NT2/D1 (cell line): ENCODE results near the gene HSF5.
A peak's percentile ranks its signal among the peaks of the same experiment; 100 is the strongest.

Experiments
- DNase-seq: peaks from one replicate; pipeline ENCODE4 v3.0.0-alpha.2; 2011; ENCODE audit warnings: low read depth, low spot score
- H3K27me3 ChIP-seq: 2 replicates; pipeline ENCODE4 v1.6.0; 2011; ENCODE audit warnings: mild to moderate bottlenecking; ENCODE audit not compliant: insufficient read length, insufficient read depth
- H3K36me3 ChIP-seq: 2 replicates; pipeline ENCODE4 v1.6.1; 2011; ENCODE audit warnings: mild to moderate bottlenecking, low read length, mixed read lengths; ENCODE audit not compliant: insufficient read depth, insufficient read length
- H3K4me1 ChIP-seq: 2 replicates; pipeline ENCODE4 v1.5.1; 2011; ENCODE audit not compliant: insufficient read depth, insufficient read length
- H3K4me3 ChIP-seq: 2 replicates; pipeline ENCODE4 v1.5.1; 2011; ENCODE audit warnings: low read depth; ENCODE audit not compliant: insufficient read length
- H3K9ac ChIP-seq: 2 replicates; pipeline ENCODE4 v1.6.0; 2011; ENCODE audit warnings: low read depth; ENCODE audit not compliant: insufficient read length
- H3K9me3 ChIP-seq: 2 replicates; pipeline ENCODE4 v1.5.1; 2011; ENCODE audit warnings: mild to moderate bottlenecking, low read length; ENCODE audit not compliant: insufficient read depth
- SUZ12 ChIP-seq: IDR thresholded peaks from 2 replicates; pipeline ENCODE4 v1.6.1; 2011; ENCODE audit not compliant: insufficient read length, insufficient read depth; ENCODE audit errors: extremely low read depth
- YY1 ChIP-seq: IDR thresholded peaks from 2 replicates; pipeline ENCODE4 v1.6.1; 2011; ENCODE audit not compliant: insufficient read length, insufficient read depth
- ZNF274 ChIP-seq: IDR thresholded peaks from 2 replicates; pipeline ENCODE4 v1.6.1; 2011; ENCODE audit warnings: mild to moderate bottlenecking, low read depth, low read length

HSF5 gene

GRCh38 chr17:58527306-58527705 is 39.1 kb upstream of the HSF5 start:
- no peaks in the 10 kb centered on the region for H3K9me3 ChIP-seq
- H3K4me1 ChIP-seq, result peaks cover 25% of the 10 kb centered on the region
- peaks cover 17% of the 10 kb centered on the region for H3K27me3 ChIP-seq
- DNase-seq, result no peak
- TF ChIP-seq ZNF274 (no peak), YY1 (no peak), SUZ12 (no peak)
- no peak overlapping the region for H3K4me3 ChIP-seq
- no peaks in the 10 kb centered on the region for H3K36me3 ChIP-seq
- H3K9ac ChIP-seq, result no peak overlapping the region

GRCh38 chr17:58525239-58525638 is 37.0 kb upstream of the HSF5 start:
- Histone ChIP-seq H3K4me3 (no peak overlapping the region), H3K9ac (peak overlapping the region; percentile 13), H3K9me3 (no peaks in the 10 kb centered on the region), H3K27me3 (peaks cover under 1% of the 10 kb centered on the region), H3K4me1 (peaks cover 25% of the 10 kb centered on the region), H3K36me3 (no peaks in the 10 kb centered on the region)
- no peak for TF ChIP-seq SUZ12
- no peak for TF ChIP-seq YY1
- no peak for DNase-seq

DNA sequence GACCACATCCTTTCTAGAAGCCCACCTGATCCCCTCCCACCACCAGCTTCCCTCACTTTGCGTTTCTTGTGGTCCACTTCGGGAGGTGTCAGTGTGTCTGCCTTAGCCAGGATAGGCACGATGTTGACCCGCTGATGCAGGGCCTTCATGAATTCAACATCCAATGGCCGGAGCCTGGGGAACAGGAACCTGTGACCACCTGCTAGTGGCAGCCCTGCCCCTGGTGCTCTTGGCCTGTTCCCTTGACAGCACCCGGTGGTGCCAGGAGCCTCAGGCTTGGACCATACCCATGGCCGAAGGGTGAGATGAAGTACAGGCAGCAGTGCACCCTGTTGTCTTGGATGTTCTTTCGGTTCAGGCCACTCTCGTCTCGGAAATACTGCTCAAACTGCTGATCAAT is 33.5 kb upstream of the HSF5 start:
- H3K36me3 ChIP-seq, result no peaks in the 10 kb centered on the region

GRCh38 chr17:58520843-58521430 is 32.7 kb upstream of the HSF5 start:
- peaks cover 16% of the 10 kb centered on the region for H3K4me1 ChIP-seq
- H3K9me3 ChIP-seq, result no peaks in the 10 kb centered on the region
- no peaks in the 10 kb centered on the region for H3K36me3 ChIP-seq
- TF ChIP-seq SUZ12 (no peak), ZNF274 (no peak), YY1 (no peak)
- no peak for DNase-seq
- no peak overlapping the region for H3K4me3 ChIP-seq
- H3K27me3 ChIP-seq, result no peaks in the 10 kb centered on the region
- no peak overlapping the region for H3K9ac ChIP-seq

More for the DNA sequence above, 33.5 kb upstream of the HSF5 start:
- H3K4me1 ChIP-seq, result peaks cover 21% of the 10 kb centered on the region
- no peak overlapping the region for H3K9ac ChIP-seq
- H3K9me3 ChIP-seq, result no peaks in the 10 kb centered on the region
- DNase-seq, result no peak
- TF ChIP-seq YY1 (no peak), SUZ12 (no peak), ZNF274 (no peak)
- no peaks in the 10 kb centered on the region for H3K27me3 ChIP-seq
- no peak overlapping the region for H3K4me3 ChIP-seq

DNA sequence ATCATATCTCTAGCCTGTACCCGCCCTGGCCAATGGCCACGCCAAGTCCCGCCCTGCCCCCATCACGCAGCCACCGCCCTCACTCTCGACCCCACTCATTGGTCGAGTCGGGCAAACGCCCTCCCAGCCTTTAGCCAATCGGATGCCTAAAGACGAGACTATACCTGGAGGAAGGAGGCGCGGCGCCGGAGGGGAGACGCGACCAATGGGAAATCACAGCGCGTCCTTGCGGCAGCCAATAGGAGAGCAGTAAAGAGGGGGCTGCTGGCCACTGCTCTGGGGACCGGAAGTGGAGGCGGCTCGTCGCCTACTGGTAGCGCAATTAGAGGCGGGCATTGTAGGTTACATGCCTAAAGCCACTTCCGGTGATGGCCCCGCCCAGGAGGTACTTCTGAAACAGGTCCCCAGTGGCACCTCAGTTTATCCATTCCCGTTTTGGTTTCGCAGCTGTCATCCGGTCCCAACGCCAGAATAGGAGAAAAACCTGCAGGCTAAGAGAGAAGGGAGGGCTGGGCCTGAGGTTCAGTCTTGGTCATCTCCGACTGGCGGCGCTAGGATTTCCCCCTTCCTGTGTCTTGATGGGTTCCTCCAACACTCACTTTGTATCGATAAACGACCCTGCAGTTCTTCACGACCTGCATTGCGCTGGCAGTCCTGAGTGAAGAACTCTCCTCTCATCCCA is 29.9 kb upstream of the HSF5 start:
- H3K27me3 ChIP-seq, result no peaks in the 10 kb centered on the region
- no peak for TF ChIP-seq YY1
- TF ChIP-seq ZNF274, result no peak
- no peak for TF ChIP-seq SUZ12
- H3K9me3 ChIP-seq, result no peaks in the 10 kb centered on the region
- H3K36me3 ChIP-seq, result no peaks in the 10 kb centered on the region
- H3K4me1 ChIP-seq, result peaks cover 8% of the 10 kb centered on the region
- peak overlapping the region; percentile 83 for H3K9ac ChIP-seq
- peak; percentile 97 for DNase-seq
- peak overlapping the region; percentile 81 for H3K4me3 ChIP-seq

- Histone ChIP-seq H3K4me3 (peak overlapping the region; percentile 68), H3K9me3 (no peaks in the 10 kb centered on the region), H3K4me1 (peaks cover 12% of the 10 kb centered on the region), H3K9ac (peak overlapping the region; percentile 81), H3K36me3 (peaks cover 4% of the 10 kb centered on the region), H3K27me3 (no peaks in the 10 kb centered on the region)
- TF ChIP-seq YY1 (no peak), ZNF274 (no peak), SUZ12 (no peak)
- DNase-seq, result no peak
These were observed 29.2 kb upstream of the HSF5 start for GRCh38 chr17:58517378-58517927.

DNA sequence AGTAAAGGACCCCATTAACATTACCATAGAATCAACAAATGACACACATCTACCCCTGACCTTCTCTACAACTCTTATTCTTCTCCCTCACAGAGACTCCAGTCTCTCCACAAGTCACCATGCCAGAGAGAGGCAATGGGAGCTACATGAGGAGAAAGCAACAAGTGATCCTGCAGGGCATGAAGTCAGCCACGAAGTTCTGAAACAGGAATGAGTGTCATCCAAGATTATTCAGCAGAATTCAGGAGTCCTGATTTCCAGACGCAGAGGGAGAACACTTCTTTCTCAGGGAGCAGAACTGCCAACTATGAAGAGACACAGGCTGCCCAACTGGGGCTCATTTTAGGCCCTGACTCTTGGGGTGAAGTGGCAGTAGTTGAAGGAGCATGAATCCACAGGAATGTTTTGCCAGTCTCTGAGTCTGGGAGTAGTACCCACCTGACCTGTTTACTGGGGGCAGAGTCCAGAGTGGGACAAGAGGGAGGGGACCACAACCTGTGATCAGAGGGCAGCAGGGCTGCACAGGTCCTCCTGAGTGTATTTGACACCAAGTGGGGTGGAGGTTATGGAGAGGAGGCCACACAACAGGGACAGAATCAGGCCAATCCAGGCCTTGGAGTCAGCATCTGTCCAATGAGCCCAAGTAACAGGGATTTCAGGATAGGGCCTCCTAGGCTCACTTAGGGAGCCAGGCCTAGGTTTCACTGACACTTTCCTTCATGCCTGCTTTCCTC is 28.6 kb upstream of the HSF5 start:
- peaks cover 13% of the 10 kb centered on the region for H3K4me1 ChIP-seq
- no peak for TF ChIP-seq YY1
- TF ChIP-seq SUZ12, result no peak
- TF ChIP-seq ZNF274, result no peak
- H3K9ac ChIP-seq, result peak overlapping the region; percentile 81
- no peak for DNase-seq
- H3K4me3 ChIP-seq, result peak overlapping the region; percentile 68
- no peaks in the 10 kb centered on the region for H3K27me3 ChIP-seq
- H3K9me3 ChIP-seq, result no peaks in the 10 kb centered on the region
- peaks cover 10% of the 10 kb centered on the region for H3K36me3 ChIP-seq
